Liver (tissue), 3 donors: ENCODE results near the gene KLHL40.

Experiments
- CTCF ChIP-seq: fragments of 150-350 bp; IDR thresholded peaks from 2 replicates; pipeline ENCODE4 v1.5.1; 2017; ENCODE audit warnings: improper control_type of control experiment, low read depth, low read length; ENCODE audit not compliant: missing input control
- GABPA ChIP-seq, 2 donors: IDR thresholded peaks in 1 of 2; conservative IDR thresholded peaks in 1 of 2; 2 replicates each; pipeline ENCODE4 v1.6.1; 2016; ENCODE audit warnings: antibody characterized with exemption in 2 of 2, mild to moderate bottlenecking in 1 of 2, moderate library complexity in 1 of 2
- JUND ChIP-seq, 2 donors: IDR thresholded peaks; 2 replicates each; pipeline ENCODE4 v1.6.1; 2016; ENCODE audit warnings: antibody characterized with exemption in 2 of 2
- SP1 ChIP-seq: IDR thresholded peaks from 2 replicates; pipeline ENCODE4 v1.6.1; 2018; ENCODE audit warnings: antibody characterized with exemption, mild to moderate bottlenecking
- YY1 ChIP-seq: IDR thresholded peaks from 2 replicates; pipeline ENCODE4 v1.6.1; 2016; ENCODE audit warnings: antibody characterized with exemption, mild to moderate bottlenecking
- TF ChIP-seq, protein P1 (sequence below): IDR thresholded peaks from 2 replicates; pipeline ENCODE4 v1.6.1; 2016; ENCODE audit warnings: antibody characterized with exemption
- donor health status: healthy.
- donor health status: healthy.

GRCh38 chr3:42736081-42736480 is 50.7 kb downstream of the KLHL40 start:
- TF ChIP-seq SP1: no peak
- no peak for TF ChIP-seq CTCF
- no peak for TF ChIP-seq GABPA (IDR thresholded peaks at IDR 0.05 in 1 of 2, conservative IDR thresholded peaks at IDR 0.05 in 1 of 2)
- TF ChIP-seq, protein P1, sequence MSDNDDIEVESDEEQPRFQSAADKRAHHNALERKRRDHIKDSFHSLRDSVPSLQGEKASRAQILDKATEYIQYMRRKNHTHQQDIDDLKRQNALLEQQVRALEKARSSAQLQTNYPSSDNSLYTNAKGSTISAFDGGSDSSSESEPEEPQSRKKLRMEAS: no peak
- TF ChIP-seq JUND (IDR thresholded peaks at IDR 0.05): no peak
- TF ChIP-seq YY1: no peak
